Measurements from ENCODE around the gene PIGW.

The PIGW gene

GRCh38 chr17:36545077-36545464 is 10.3 kb downstream of the PIGW start:
- Histone ChIP-seq H2BK5ac (ENCODE audit: low read length) (peak overlapping the region; percentile 4), H3K4ac (ENCODE audit: low read length) (no peak overlapping the region), H3K18ac (ENCODE audit: low read length) (peak overlapping the region; percentile 66), H3K27me3 (ENCODE audit: control insufficient read depth in 3 of 3, insufficient read depth in 3 of 3, low read depth in 1 of 3, low read length in 3 of 3) (no peaks in the 10 kb centered on the region), H3K4me3 (ENCODE audit: low read length in 2 of 2) (peak overlapping the region; percentile 96 to 98), H4K91ac (ENCODE audit: low read depth, low read length, poor library complexity) (no peak overlapping the region), H2BK15ac (ENCODE audit: low read length) (no peak overlapping the region), H3K23ac (ENCODE audit: low read depth, low read length, poor library complexity) (peak overlapping the region; percentile 49), H3K27ac (replicated peaks; ENCODE audit: low read length) (peak overlapping the region; percentile 94), H3K4me2 (ENCODE audit: insufficient read depth, low read length, poor library complexity, severe bottlenecking) (peak overlapping the region; percentile 31), H2AK5ac (ENCODE audit: low read depth, low read length) (no peak overlapping the region), H3K36me3 (replicated peaks in 1 of 2; ENCODE audit: control insufficient read depth in 2 of 2, insufficient read depth in 2 of 2, low read length in 2 of 2) (peaks cover 0 to 27% of the 10 kb centered on the region in 2 donors), H3K9ac (ENCODE audit: low read depth, low read length, poor library complexity) (peak overlapping the region; percentile 80), H4K8ac (ENCODE audit: low read depth, low read length) (no peak overlapping the region), H3K14ac (ENCODE audit: low read length) (peak overlapping the region; percentile 1), H3K9me3 (replicated peaks in 1 of 2; ENCODE audit: control insufficient read depth in 2 of 2, insufficient read depth in 1 of 2, low read depth in 1 of 2, low read length in 2 of 2) (no peaks in the 10 kb centered on the region), H2BK12ac (ENCODE audit: low read length) (no peak overlapping the region), H2BK120ac (ENCODE audit: low read depth, low read length) (no peak overlapping the region), H2AFZ (ENCODE audit: low read length) (peak overlapping the region; percentile 99), H3K4me1 (ENCODE audit: control insufficient read depth in 2 of 2, insufficient read depth in 1 of 2, low read depth in 1 of 2, low read length in 2 of 2) (peaks cover 6% of the 10 kb centered on the region in 2 donors), H3K79me1 (ENCODE audit: low read depth, low read length) (peaks cover 6% of the 10 kb centered on the region)
- no peak for DNase-seq (ENCODE audit: low spot score)
- WGBS, 2 donors (ENCODE audit: extremely low coverage in 2 of 2, insufficient read length in 2 of 2, insufficient replicate concordance in 1 of 2) = no CpG with 5 or more reads among the region's 38 CpGs

- no CpG with 5 or more reads among the region's 60 CpGs for WGBS, 2 donors (ENCODE audit: extremely low coverage in 2 of 2, insufficient read length in 2 of 2, insufficient replicate concordance in 1 of 2)
- Histone ChIP-seq H2BK12ac (ENCODE audit: low read length) (no peak overlapping the region), H2BK120ac (ENCODE audit: low read depth, low read length) (no peak overlapping the region), H2BK5ac (ENCODE audit: low read length) (peak overlapping the region; percentile 1), H3K79me1 (ENCODE audit: low read depth, low read length) (peaks cover 6% of the 10 kb centered on the region), H3K18ac (ENCODE audit: low read length) (peak overlapping the region; percentile 99), H3K14ac (ENCODE audit: low read length) (peak overlapping the region; percentile 31), H2BK15ac (ENCODE audit: low read length) (no peak overlapping the region), H3K23ac (ENCODE audit: low read depth, low read length, poor library complexity) (peak overlapping the region; percentile 93), H4K8ac (ENCODE audit: low read depth, low read length) (no peak overlapping the region), H2AK5ac (ENCODE audit: low read depth, low read length) (peak overlapping the region; percentile 47), H3K9me3 (replicated peaks in 1 of 2; ENCODE audit: control insufficient read depth in 2 of 2, insufficient read depth in 1 of 2, low read depth in 1 of 2, low read length in 2 of 2) (no peaks in the 10 kb centered on the region), H4K91ac (ENCODE audit: low read depth, low read length, poor library complexity) (no peak overlapping the region), H3K9ac (ENCODE audit: low read depth, low read length, poor library complexity) (peak overlapping the region; percentile 98), H3K36me3 (replicated peaks in 1 of 2; ENCODE audit: control insufficient read depth in 2 of 2, insufficient read depth in 2 of 2, low read length in 2 of 2) (peaks cover 0 to 28% of the 10 kb centered on the region in 2 donors), H2AFZ (ENCODE audit: low read length) (peak overlapping the region; percentile 94), H3K27me3 (ENCODE audit: control insufficient read depth in 3 of 3, insufficient read depth in 3 of 3, low read depth in 1 of 3, low read length in 3 of 3) (no peaks in the 10 kb centered on the region), H3K27ac (replicated peaks; ENCODE audit: low read length) (peak overlapping the region; percentile 97), H3K4me2 (ENCODE audit: insufficient read depth, low read length, poor library complexity, severe bottlenecking) (peak overlapping the region; percentile 78), H3K4ac (ENCODE audit: low read length) (no peak overlapping the region), H3K4me1 (ENCODE audit: control insufficient read depth in 2 of 2, insufficient read depth in 1 of 2, low read depth in 1 of 2, low read length in 2 of 2) (peaks cover 6% of the 10 kb centered on the region in 2 donors), H3K4me3 (ENCODE audit: low read length in 2 of 2) (peak overlapping the region; percentile 85 to 98)
- DNase-seq (ENCODE audit: low spot score) = peak; percentile 98
Observed at GRCh38 chr17:36545465-36546417, 11.0 kb downstream of the PIGW start.

- Histone ChIP-seq H2BK5ac (ENCODE audit: low read length) (no peak overlapping the region), H3K4me2 (ENCODE audit: insufficient read depth, low read length, poor library complexity, severe bottlenecking) (peak overlapping the region; percentile 78), H4K8ac (ENCODE audit: low read depth, low read length) (no peak overlapping the region), H3K18ac (ENCODE audit: low read length) (no peak overlapping the region), H2BK120ac (ENCODE audit: low read depth, low read length) (no peak overlapping the region), H2BK12ac (ENCODE audit: low read length) (no peak overlapping the region), H3K27me3 (ENCODE audit: control insufficient read depth in 3 of 3, insufficient read depth in 3 of 3, low read depth in 1 of 3, low read length in 3 of 3) (no peaks in the 10 kb centered on the region), H3K4me1 (ENCODE audit: control insufficient read depth in 2 of 2, insufficient read depth in 1 of 2, low read depth in 1 of 2, low read length in 2 of 2) (peaks cover 6% of the 10 kb centered on the region in 2 donors), H4K91ac (ENCODE audit: low read depth, low read length, poor library complexity) (no peak overlapping the region), H3K79me1 (ENCODE audit: low read depth, low read length) (peaks cover 6% of the 10 kb centered on the region), H3K36me3 (replicated peaks in 1 of 2; ENCODE audit: control insufficient read depth in 2 of 2, insufficient read depth in 2 of 2, low read length in 2 of 2) (peaks cover 0 to 29% of the 10 kb centered on the region in 2 donors), H3K14ac (ENCODE audit: low read length) (no peak overlapping the region), H3K9me3 (replicated peaks in 1 of 2; ENCODE audit: control insufficient read depth in 2 of 2, insufficient read depth in 1 of 2, low read depth in 1 of 2, low read length in 2 of 2) (no peaks in the 10 kb centered on the region), H2BK15ac (ENCODE audit: low read length) (no peak overlapping the region), H3K27ac (replicated peaks; ENCODE audit: low read length) (peak overlapping the region; percentile 54), H2AK5ac (ENCODE audit: low read depth, low read length) (no peak overlapping the region), H3K9ac (ENCODE audit: low read depth, low read length, poor library complexity) (no peak overlapping the region), H2AFZ (ENCODE audit: low read length) (no peak overlapping the region), H3K23ac (ENCODE audit: low read depth, low read length, poor library complexity) (no peak overlapping the region), H3K4ac (ENCODE audit: low read length) (no peak overlapping the region), H3K4me3 (ENCODE audit: low read length in 2 of 2) (peak overlapping the region; percentile 85 to 98)
- no CpG with 5 or more reads among the region's 7 CpGs for WGBS, 2 donors (ENCODE audit: extremely low coverage in 2 of 2, insufficient read length in 2 of 2, insufficient replicate concordance in 1 of 2)
- DNase-seq (ENCODE audit: low spot score) = no peak
Observed at GRCh38 chr17:36546418-36547093, 11.8 kb downstream of the PIGW start.

- no peak overlapping the region for H3K14ac ChIP-seq (ENCODE audit: low read length)
- peaks cover 6% of the 10 kb centered on the region in 2 donors for H3K4me1 ChIP-seq (ENCODE audit: control insufficient read depth in 2 of 2, insufficient read depth in 1 of 2, low read depth in 1 of 2, low read length in 2 of 2)
- H4K91ac ChIP-seq (ENCODE audit: low read depth, low read length, poor library complexity) = no peak overlapping the region
- no peak for DNase-seq (ENCODE audit: low spot score)
- peak overlapping the region in 1 of 2 donors; percentile 21 for H3K4me3 ChIP-seq (ENCODE audit: low read length in 2 of 2)
- no peak overlapping the region for H2BK120ac ChIP-seq (ENCODE audit: low read depth, low read length)
- H2AK5ac ChIP-seq (ENCODE audit: low read depth, low read length) = no peak overlapping the region
- H3K9ac ChIP-seq (ENCODE audit: low read depth, low read length, poor library complexity) = no peak overlapping the region
- no peak overlapping the region for H4K8ac ChIP-seq (ENCODE audit: low read depth, low read length)
- H3K27me3 ChIP-seq (ENCODE audit: control insufficient read depth in 3 of 3, insufficient read depth in 3 of 3, low read depth in 1 of 3, low read length in 3 of 3) = no peaks in the 10 kb centered on the region
- peaks cover 0 to 29% of the 10 kb centered on the region in 2 donors for H3K36me3 ChIP-seq (replicated peaks in 1 of 2; ENCODE audit: control insufficient read depth in 2 of 2, insufficient read depth in 2 of 2, low read length in 2 of 2)
- no peaks in the 10 kb centered on the region for H3K9me3 ChIP-seq (replicated peaks in 1 of 2; ENCODE audit: control insufficient read depth in 2 of 2, insufficient read depth in 1 of 2, low read depth in 1 of 2, low read length in 2 of 2)
- no peak overlapping the region for H2BK5ac ChIP-seq (ENCODE audit: low read length)
- peaks cover 6% of the 10 kb centered on the region for H3K79me1 ChIP-seq (ENCODE audit: low read depth, low read length)
- no peak overlapping the region for H3K27ac ChIP-seq (replicated peaks; ENCODE audit: low read length)
- H3K4me2 ChIP-seq (ENCODE audit: insufficient read depth, low read length, poor library complexity, severe bottlenecking) = no peak overlapping the region
- no peak overlapping the region for H2AFZ ChIP-seq (ENCODE audit: low read length)
- no peak overlapping the region for H3K23ac ChIP-seq (ENCODE audit: low read depth, low read length, poor library complexity)
- no peak overlapping the region for H3K18ac ChIP-seq (ENCODE audit: low read length)
- H2BK15ac ChIP-seq (ENCODE audit: low read length) = no peak overlapping the region
- H3K4ac ChIP-seq (ENCODE audit: low read length) = no peak overlapping the region
- no peak overlapping the region for H2BK12ac ChIP-seq (ENCODE audit: low read length)
Observed at GRCh38 chr17:36547776-36548175, 13.0 kb downstream of the PIGW start.
